HEK293 (cell line): Measurements from ENCODE around the gene MTURN.

Experiments
- CTCF ChIA-PET: fragments of 350-600 bp; formaldehyde crosslinking; extraction: SDS; loops from one replicate; lab custom pipeline; 2021; ENCODE audit warnings: antibody characterized with exemption; lab: Yijun Ruan, JAX
- POLR2A ChIA-PET: fragments of 300-600 bp; formaldehyde crosslinking; extraction: SDS; loops from one replicate; lab custom pipeline; 2020; ENCODE audit warnings: antibody characterized with exemption, inconsistent platforms; lab: Yijun Ruan, JAX
- H3K27ac ChIP-seq: fragments of 200-500 bp; sonication (Bioruptor generic); 2 replicates; pipeline ENCODE4 v1.5.1; 2014; ENCODE audit warnings: low read depth, low read length, control low read depth, inconsistent platforms; ENCODE audit errors: extremely low read depth
- H3K36me3 ChIP-seq, 2 experiments: fragments of 200-500 bp in 1 of 2; sonication (Bioruptor generic) in 1 of 2; 1 replicate in 1 of 2; 2 replicates in 1 of 2; pipeline ENCODE4 v1.5.1; 2014 to 2017; ENCODE audit warnings: inconsistent platforms in 2 of 2, low read length in 2 of 2; ENCODE audit not compliant: control insufficient read depth in 2 of 2, insufficient read depth in 1 of 2
- H3K4me1 ChIP-seq: fragments of 200-500 bp; sonication (Bioruptor generic); 2 replicates; pipeline ENCODE4 v1.5.1; 2014; ENCODE audit warnings: mild to moderate bottlenecking, low read length, inconsistent platforms; ENCODE audit not compliant: control insufficient read depth, insufficient read depth
- H3K4me3 ChIP-seq: 2 replicates; pipeline ENCODE4 v1.5.1; 2011; ENCODE audit warnings: low read depth, mild to moderate bottlenecking, control low read depth, low read length, moderate library complexity
- H3K9me3 ChIP-seq: fragments of 200-500 bp; sonication (Bioruptor generic); 2 replicates; pipeline ENCODE4 v1.5.1; 2014; ENCODE audit warnings: low read depth, low read length, inconsistent platforms; ENCODE audit not compliant: control insufficient read depth, insufficient read depth
- BCL11A ChIP-seq: fragments of 450-650 bp; formaldehyde crosslinking; IDR thresholded peaks from 2 replicates; pipeline ENCODE4 v1.5.1; 2016; ENCODE audit warnings: low read depth, missing biosample characterization, missing genetic modification characterization
- EGR2 ChIP-seq: fragments of 450-650 bp; formaldehyde crosslinking; IDR thresholded peaks from 2 replicates; pipeline ENCODE4 v1.5.1; 2016; ENCODE audit warnings: low read depth, missing biosample characterization, missing genetic modification characterization
- HOXA7 ChIP-seq: sonication (generic); formaldehyde crosslinking; IDR thresholded peaks from 2 replicates; pipeline ENCODE4 v1.8.1; 2022; ENCODE audit warnings: missing genetic modification reagents, borderline replicate concordance
- IKZF3 ChIP-seq: fragments of 450-650 bp; IDR thresholded peaks from 2 replicates; pipeline ENCODE4 v1.5.0; 2018; ENCODE audit warnings: missing biosample characterization, mild to moderate bottlenecking, missing genetic modification characterization, moderate library complexity
- KLF10 ChIP-seq: fragments of 450-650 bp; IDR thresholded peaks from 2 replicates; pipeline ENCODE4 v1.5.1; 2018; ENCODE audit warnings: missing biosample characterization, mild to moderate bottlenecking, missing genetic modification characterization
- KLF7 ChIP-seq: fragments of 450-650 bp; formaldehyde crosslinking; IDR thresholded peaks from 2 replicates; pipeline ENCODE4 v1.5.1; 2016; ENCODE audit warnings: missing biosample characterization, missing genetic modification characterization, borderline replicate concordance
- MZF1 ChIP-seq: fragments of 450-650 bp; formaldehyde crosslinking; IDR thresholded peaks from 2 replicates; pipeline ENCODE4 v1.5.1; 2017; ENCODE audit warnings: missing biosample characterization, missing genetic modification characterization, borderline replicate concordance
- OSR2 ChIP-seq: fragments of 450-650 bp; formaldehyde crosslinking; IDR thresholded peaks from 2 replicates; pipeline ENCODE4 v1.5.1; 2016; ENCODE audit warnings: missing biosample characterization, missing genetic modification characterization
- ZBTB1 ChIP-seq: fragments of 450-650 bp; formaldehyde crosslinking; IDR thresholded peaks from 2 replicates; pipeline ENCODE4 v1.5.1; 2016; ENCODE audit warnings: missing biosample characterization, missing genetic modification characterization
- ZFP69B ChIP-seq: fragments of 450-650 bp; formaldehyde crosslinking; IDR thresholded peaks from 2 replicates; pipeline ENCODE4 v1.5.1; 2016; ENCODE audit warnings: missing biosample characterization, missing genetic modification characterization
- ZNF146 ChIP-seq: fragments of 450-650 bp; formaldehyde crosslinking; IDR thresholded peaks from 2 replicates; pipeline ENCODE4 v1.5.1; 2016; ENCODE audit warnings: missing biosample characterization, missing genetic modification characterization
- ZNF148 ChIP-seq: fragments of 450-650 bp; formaldehyde crosslinking; IDR thresholded peaks from 2 replicates; pipeline ENCODE4 v1.5.0; 2017; ENCODE audit warnings: missing biosample characterization, missing genetic modification characterization, borderline replicate concordance
- ZNF223 ChIP-seq: fragments of 450-650 bp; formaldehyde crosslinking; IDR thresholded peaks from 2 replicates; pipeline ENCODE4 v1.5.1; 2016; ENCODE audit warnings: missing biosample characterization, missing genetic modification characterization
- ZNF266 ChIP-seq: fragments of 450-650 bp; formaldehyde crosslinking; IDR thresholded peaks from 2 replicates; pipeline ENCODE4 v1.5.1; 2016; ENCODE audit warnings: missing biosample characterization, missing genetic modification characterization, low read depth
- ZNF350 ChIP-seq: fragments of 450-650 bp; formaldehyde crosslinking; IDR thresholded peaks from 2 replicates; pipeline ENCODE4 v1.5.0; 2017; ENCODE audit warnings: missing biosample characterization, mild to moderate bottlenecking, missing genetic modification characterization
- ZNF354C ChIP-seq: fragments of 450-650 bp; formaldehyde crosslinking; IDR thresholded peaks from 2 replicates; pipeline ENCODE4 v1.5.1; 2016; ENCODE audit warnings: missing biosample characterization, missing genetic modification characterization, low read depth, borderline replicate concordance
- ZNF510 ChIP-seq: fragments of 450-650 bp; formaldehyde crosslinking; IDR thresholded peaks from 2 replicates; pipeline ENCODE4 v1.5.1; 2018; ENCODE audit warnings: mild to moderate bottlenecking, missing genetic modification characterization, missing biosample characterization; ENCODE audit not compliant: insufficient replicate concordance
- ZNF654 ChIP-seq: fragments of 450-650 bp; formaldehyde crosslinking; IDR thresholded peaks from 2 replicates; pipeline ENCODE4 v1.5.1; 2016; ENCODE audit warnings: low read depth, missing biosample characterization, missing genetic modification characterization
- ZNF747 ChIP-seq: fragments of 450-650 bp; formaldehyde crosslinking; IDR thresholded peaks from 2 replicates; pipeline ENCODE4 v1.5.1; 2016; ENCODE audit warnings: missing biosample characterization, missing genetic modification characterization
- ZNF837 ChIP-seq: fragments of 450-650 bp; formaldehyde crosslinking; IDR thresholded peaks from 2 replicates; pipeline ENCODE4 v1.5.1; 2016; ENCODE audit warnings: missing biosample characterization, missing genetic modification characterization
- ZSCAN23 ChIP-seq: fragments of 450-650 bp; formaldehyde crosslinking; IDR thresholded peaks from 2 replicates; pipeline ENCODE4 v1.5.1; 2016; ENCODE audit warnings: missing biosample characterization, missing genetic modification characterization
- ZSCAN30 ChIP-seq: fragments of 450-650 bp; IDR thresholded peaks from 2 replicates; pipeline ENCODE4 v1.5.1; 2018; ENCODE audit warnings: missing biosample characterization, mild to moderate bottlenecking, missing genetic modification characterization, moderate library complexity
- ZXDB ChIP-seq: fragments of 450-650 bp; formaldehyde crosslinking; IDR thresholded peaks from 2 replicates; pipeline ENCODE4 v1.5.1; 2016; ENCODE audit warnings: missing biosample characterization, missing genetic modification characterization
- TF ChIP-seq, protein P1 (sequence below): fragments of 450-650 bp; formaldehyde crosslinking; IDR thresholded peaks from 2 replicates; pipeline ENCODE4 v1.5.1; 2017; ENCODE audit warnings: missing biosample characterization, missing genetic modification characterization
- TF ChIP-seq, protein P2 (sequence below): fragments of 450-650 bp; formaldehyde crosslinking; IDR thresholded peaks from 2 replicates; pipeline ENCODE4 v1.5.1; 2017; ENCODE audit warnings: missing biosample characterization, mild to moderate bottlenecking, missing genetic modification characterization, moderate library complexity

MTURN gene

DNA sequence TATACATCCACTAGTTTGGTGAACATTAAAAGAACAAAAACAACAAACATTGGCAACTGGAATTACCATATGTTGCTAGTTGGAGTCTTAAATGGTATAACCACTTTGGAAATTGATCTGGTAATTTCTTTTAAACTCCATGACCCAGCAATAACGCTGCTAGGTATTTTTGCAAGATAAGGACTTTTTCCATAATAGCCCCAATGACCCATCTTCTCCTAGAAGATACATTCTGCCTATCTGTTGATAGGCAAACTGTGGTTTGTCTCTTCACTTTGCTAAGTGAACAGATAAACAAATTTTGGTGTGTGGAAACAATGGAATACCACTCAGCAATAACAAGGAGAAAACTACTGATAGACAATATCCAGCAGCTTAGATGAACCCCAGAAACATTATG, 30.6 kb upstream of the MTURN start:
- ChIA-PET CTCF (interaction anchor here (0.7 kb wide), 3 partner anchors 13 to 499 kb away, joined by 3 to 8 read pairs (median 3); no protein-coding TSS in a partner anchor), POLR2A (interaction anchor here (0.6 kb wide), 1 partner anchor 67 kb away, joined by 4 read pairs; no protein-coding TSS in a partner anchor)
- Histone ChIP-seq H3K9me3 (no peaks in the 10 kb centered on the region; the same call in none of the 2 replicates), H3K36me3 (no peaks in the 10 kb centered on the region), H3K4me1 (no peaks in the 10 kb centered on the region), H3K4me3 (no peak overlapping the region), H3K27ac (no peak overlapping the region)
- TF ChIP-seq ZNF747 (tag by site-specific recombination): no peak
- TF ChIP-seq IKZF3 (tag by site-specific recombination): no peak
- TF ChIP-seq, protein P1, sequence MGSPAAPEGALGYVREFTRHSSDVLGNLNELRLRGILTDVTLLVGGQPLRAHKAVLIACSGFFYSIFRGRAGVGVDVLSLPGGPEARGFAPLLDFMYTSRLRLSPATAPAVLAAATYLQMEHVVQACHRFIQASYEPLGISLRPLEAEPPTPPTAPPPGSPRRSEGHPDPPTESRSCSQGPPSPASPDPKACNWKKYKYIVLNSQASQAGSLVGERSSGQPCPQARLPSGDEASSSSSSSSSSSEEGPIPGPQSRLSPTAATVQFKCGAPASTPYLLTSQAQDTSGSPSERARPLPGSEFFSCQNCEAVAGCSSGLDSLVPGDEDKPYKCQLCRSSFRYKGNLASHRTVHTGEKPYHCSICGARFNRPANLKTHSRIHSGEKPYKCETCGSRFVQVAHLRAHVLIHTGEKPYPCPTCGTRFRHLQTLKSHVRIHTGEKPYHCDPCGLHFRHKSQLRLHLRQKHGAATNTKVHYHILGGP: no peak

- H3K27ac ChIP-seq: no peak overlapping the region
- no peaks in the 10 kb centered on the region for H3K4me1 ChIP-seq
- no peak for TF ChIP-seq ZFP69B (tag by site-specific recombination)
- TF ChIP-seq EGR2 (tag by site-specific recombination): no peak
- no peak for TF ChIP-seq ZNF510
- no peak for TF ChIP-seq ZNF146 (tag by site-specific recombination)
- TF ChIP-seq MZF1 (tag by site-specific recombination): no peak
- no peak for TF ChIP-seq ZNF350 (tag by site-specific recombination)
- TF ChIP-seq ZNF148 (tag by site-specific recombination): no peak
- TF ChIP-seq ZNF354C (tag by site-specific recombination): no peak
- TF ChIP-seq, protein P2, sequence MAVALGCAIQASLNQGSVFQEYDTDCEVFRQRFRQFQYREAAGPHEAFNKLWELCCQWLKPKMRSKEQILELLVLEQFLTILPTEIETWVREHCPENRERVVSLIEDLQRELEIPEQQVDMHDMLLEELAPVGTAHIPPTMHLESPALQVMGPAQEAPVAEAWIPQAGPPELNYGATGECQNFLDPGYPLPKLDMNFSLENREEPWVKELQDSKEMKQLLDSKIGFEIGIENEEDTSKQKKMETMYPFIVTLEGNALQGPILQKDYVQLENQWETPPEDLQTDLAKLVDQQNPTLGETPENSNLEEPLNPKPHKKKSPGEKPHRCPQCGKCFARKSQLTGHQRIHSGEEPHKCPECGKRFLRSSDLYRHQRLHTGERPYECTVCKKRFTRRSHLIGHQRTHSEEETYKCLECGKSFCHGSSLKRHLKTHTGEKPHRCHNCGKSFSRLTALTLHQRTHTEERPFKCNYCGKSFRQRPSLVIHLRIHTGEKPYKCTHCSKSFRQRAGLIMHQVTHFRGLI (tag by site-specific recombination): no peak
- no peak for TF ChIP-seq IKZF3 (tag by site-specific recombination)
- no peak for TF ChIP-seq ZBTB1 (tag by site-specific recombination)
- no peak for TF ChIP-seq ZNF266 (tag by site-specific recombination)
- TF ChIP-seq KLF10 (tag by site-specific recombination): no peak
- TF ChIP-seq, all 188 proteins: peak for 0
- H3K9me3 ChIP-seq: no peaks in the 10 kb centered on the region; the same call in 1 of the 2 replicates
- no peak overlapping the region for H3K4me3 ChIP-seq
- ChIA-PET POLR2A (no interaction called here), CTCF (no interaction called here)
- peaks cover 0 to 3% of the 10 kb centered on the region in 2 experiments; a peak in 1 of 3 replicates for H3K36me3 ChIP-seq
These were observed 22.6 kb upstream of the MTURN start for GRCh38 chr7:30112103-30112713.

DNA sequence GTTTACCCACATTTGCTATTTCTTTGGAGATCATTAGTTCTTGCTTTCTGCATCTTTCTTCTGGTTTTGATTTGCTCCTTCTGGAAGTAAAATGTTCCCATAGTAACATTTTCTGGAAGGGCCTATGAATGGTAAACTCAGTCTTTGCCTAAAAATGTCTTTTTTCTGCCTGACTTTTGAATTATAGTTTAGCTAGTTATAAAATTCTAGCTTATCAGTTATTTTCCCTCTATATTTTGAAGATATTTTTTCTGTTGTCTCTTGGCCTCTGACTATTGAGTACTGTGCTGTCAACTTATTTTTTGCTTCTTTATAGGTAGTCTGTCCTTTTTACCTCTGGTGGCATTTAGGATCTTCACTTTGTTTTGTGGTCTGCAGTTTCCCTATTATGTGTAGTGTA, 21.6 kb upstream of the MTURN start:
- Histone ChIP-seq H3K27ac (no peak overlapping the region), H3K9me3 (no peaks in the 10 kb centered on the region), H3K36me3 (peaks cover 0 to 3% of the 10 kb centered on the region in 2 experiments; a peak in 1 of 3 replicates), H3K4me3 (no peak overlapping the region), H3K4me1 (no peaks in the 10 kb centered on the region)
- POLR2A ChIA-PET: interaction anchor here (0.7 to 1.2 kb wide), 2 partner anchors 21 to 23 kb away, joined by 4 to 5 read pairs; partner anchors contain the start of gene MTURN
- CTCF ChIA-PET: interaction anchor here (0.9 kb wide), 1 partner anchor 10 kb away, joined by 3 read pairs; no protein-coding TSS in a partner anchor
- TF ChIP-seq BCL11A (tag by site-specific recombination): no peak
- TF ChIP-seq ZNF223: no peak
- no peak for TF ChIP-seq HOXA7 (CRISPR knock-in tag)
- no peak for TF ChIP-seq ZNF837
- TF ChIP-seq OSR2 (tag by site-specific recombination): no peak
- TF ChIP-seq ZXDB: no peak
- no peak for TF ChIP-seq ZSCAN30
- no peak for TF ChIP-seq KLF7 (tag by site-specific recombination)
- no peak for TF ChIP-seq ZSCAN23 (tag by site-specific recombination)
- TF ChIP-seq ZNF654 (tag by site-specific recombination): no peak
